Measurements from ENCODE around the gene RNF207. TPM values are rescaled to one million over a fixed set of nuclear protein-coding genes. Genes with fewer than 3 reads are reported as not detected.

Gene RNF207
- total RNA-seq, 2 donors from 2014 or later = 28.9 to 53.0 TPM

DNA sequence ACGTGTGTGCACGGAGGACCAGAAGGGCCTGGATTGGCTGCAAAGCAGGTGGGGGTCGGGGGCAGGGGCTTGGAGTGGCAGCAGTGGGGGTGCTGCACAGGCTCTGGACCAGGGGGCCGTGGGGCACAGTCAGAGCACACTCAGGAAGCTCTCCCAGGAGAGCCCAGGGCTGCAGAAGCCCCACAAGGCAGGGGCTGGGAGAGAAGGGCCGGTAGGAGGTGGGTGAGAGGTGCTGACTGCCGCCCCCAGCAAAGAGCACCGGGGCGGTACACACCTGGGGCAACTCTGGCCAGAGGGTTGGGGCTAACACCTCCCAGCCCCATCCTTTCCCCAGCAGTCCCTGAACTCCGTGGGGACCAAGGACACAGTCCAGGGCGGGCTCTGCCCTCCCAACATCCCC lies 39.7 kb upstream of the RNF207 start:
- Histone ChIP-seq H3K36me3 (no peaks in the 10 kb centered on the region), H3K4me1 (no peaks in the 10 kb centered on the region), H3K27ac (no peak overlapping the region), H3K4me3 (no peak overlapping the region), H3K9me3 (no peaks in the 10 kb centered on the region), H3K27me3 (no peaks in the 10 kb centered on the region)
- DNase-seq (ENCODE audit: low spot score) = no peak
- no peak for TF ChIP-seq CTCF (IDR thresholded peaks at IDR 0.05)

GRCh38 chr1:6166655-6167390 lies 39.1 kb upstream of the RNF207 start:
- H3K27ac ChIP-seq = no peak overlapping the region
- no peaks in the 10 kb centered on the region for H3K4me1 ChIP-seq
- H3K27me3 ChIP-seq = no peaks in the 10 kb centered on the region
- TF ChIP-seq CTCF (IDR thresholded peaks at IDR 0.05) = no peak
- H3K4me3 ChIP-seq = no peak overlapping the region
- no peak for DNase-seq (ENCODE audit: low spot score)
- no peaks in the 10 kb centered on the region for H3K9me3 ChIP-seq
- no peaks in the 10 kb centered on the region for H3K36me3 ChIP-seq

DNA sequence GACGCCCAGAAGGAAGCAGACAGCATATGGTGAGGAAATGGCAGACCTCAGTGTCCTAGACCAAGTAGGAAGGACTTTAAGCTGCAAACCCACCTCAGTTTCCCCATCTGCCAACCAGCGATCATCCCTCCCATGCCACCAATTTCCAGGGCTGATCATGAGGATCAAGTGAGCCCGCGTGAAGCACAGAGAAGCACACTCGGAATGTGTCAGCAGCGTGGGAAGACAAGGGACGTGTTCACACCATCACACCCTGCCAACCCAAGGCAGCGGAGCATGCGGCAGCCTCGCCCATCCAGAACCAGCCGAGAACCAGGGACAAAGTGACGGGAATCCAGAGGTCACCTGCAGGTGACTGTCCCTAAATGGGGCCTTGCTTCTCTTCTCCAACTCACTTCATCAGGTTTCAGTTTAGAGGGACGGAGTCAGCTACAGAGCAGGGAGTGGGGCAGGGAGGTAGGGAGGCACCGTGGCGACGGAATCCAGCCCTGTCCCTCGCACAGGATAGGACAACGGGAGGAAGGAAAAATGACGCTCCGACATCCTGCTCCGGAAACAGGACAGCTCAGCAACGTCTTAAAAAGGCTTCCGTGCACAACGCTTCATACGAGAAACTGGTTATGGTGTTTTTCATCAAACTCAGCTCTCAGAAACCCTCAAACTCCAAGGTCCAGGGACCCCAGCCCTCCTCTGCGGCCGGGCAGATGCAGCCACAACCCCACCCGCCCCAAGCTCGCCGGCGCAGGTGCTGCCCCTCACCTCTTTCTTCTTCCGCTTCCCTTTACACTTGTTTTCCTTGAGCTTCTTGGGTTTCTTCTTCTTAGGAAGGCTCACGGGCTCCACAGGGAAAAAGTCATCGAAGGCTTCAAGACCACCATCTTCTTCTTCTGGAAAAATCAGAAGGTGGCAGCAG lies 38.3 kb upstream of the RNF207 start:
- H3K27me3 ChIP-seq = no peaks in the 10 kb centered on the region

DNA sequence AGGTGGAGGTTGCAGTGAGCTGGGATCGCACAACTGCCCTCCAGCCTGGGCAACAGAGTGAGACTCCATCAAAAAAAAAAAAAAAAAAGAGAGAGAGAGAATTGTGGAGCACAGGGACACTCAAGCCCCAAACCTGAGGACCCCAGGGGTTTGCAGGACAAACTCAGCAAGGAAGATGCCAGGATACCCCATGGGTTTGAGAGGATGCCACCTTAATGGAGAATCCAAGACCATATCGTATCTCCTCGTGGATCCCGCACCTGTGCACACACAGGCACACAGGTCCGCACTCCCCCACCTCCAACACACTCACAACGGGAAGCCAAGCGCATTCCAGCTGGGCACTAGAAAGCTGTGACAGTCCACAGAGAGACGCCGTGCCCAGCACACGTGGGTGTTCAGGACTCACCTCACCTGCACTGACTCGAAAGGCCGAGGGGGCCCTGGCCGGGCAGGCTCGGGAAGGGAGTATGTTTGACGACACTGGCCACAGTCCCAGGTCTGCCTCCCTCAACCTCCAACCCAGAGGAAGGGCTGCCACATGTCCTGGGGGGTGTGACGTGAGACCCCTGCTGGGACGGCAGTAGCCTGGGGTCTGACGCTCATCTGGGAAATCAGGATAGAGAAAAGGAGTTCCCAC lies 36.9 kb upstream of the RNF207 start:
- no peaks in the 10 kb centered on the region for H3K27me3 ChIP-seq
- no peak for DNase-seq (ENCODE audit: low spot score)

More for the DNA sequence above, 38.3 kb upstream of the RNF207 start:
- DNase-seq (ENCODE audit: low spot score) = no peak
- Histone ChIP-seq H3K4me1 (no peaks in the 10 kb centered on the region), H3K36me3 (no peaks in the 10 kb centered on the region), H3K9me3 (no peaks in the 10 kb centered on the region), H3K4me3 (no peak overlapping the region), H3K27ac (no peak overlapping the region)
- TF ChIP-seq CTCF (IDR thresholded peaks at IDR 0.05) = no peak

More for the DNA sequence above, 36.9 kb upstream of the RNF207 start:
- Histone ChIP-seq H3K27ac (no peak overlapping the region), H3K36me3 (no peaks in the 10 kb centered on the region), H3K4me3 (no peak overlapping the region), H3K4me1 (no peaks in the 10 kb centered on the region), H3K9me3 (no peaks in the 10 kb centered on the region)
- no peak for TF ChIP-seq CTCF (IDR thresholded peaks at IDR 0.05)
